ENCODE data around the gene OSTC. TPM values are rescaled to one million over a fixed set of nuclear protein-coding genes. Genes with fewer than 3 reads are reported as not detected.
A peak's percentile ranks its signal among the peaks of the same experiment; 100 is the strongest.

Gene OSTC
- total RNA-seq, 2 experiments from 2014 or later: 70.2 to 77.6 TPM

DNA sequence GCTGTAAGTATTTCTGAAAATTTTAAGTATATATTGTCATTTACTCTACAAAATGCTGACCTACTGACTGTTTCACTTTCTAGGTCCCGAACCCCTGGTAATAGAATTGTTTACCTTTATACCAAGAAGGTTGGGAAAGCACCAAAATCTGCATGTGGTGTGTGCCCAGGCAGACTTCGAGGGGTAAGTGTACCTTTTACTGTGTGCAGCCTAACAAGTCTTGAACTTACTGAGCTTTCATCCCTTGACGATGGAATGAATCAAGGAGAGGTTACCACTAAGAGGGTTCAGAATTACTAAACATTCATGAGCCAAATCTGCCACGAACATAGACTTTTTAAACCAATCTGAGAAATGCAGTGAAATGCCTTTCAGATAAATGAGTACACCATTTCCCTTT lies 28.4 kb upstream of the OSTC start:
- peak overlapping the region; percentile 97 for H3K4me3 Mint-ChIP-seq
- H3K36me3 Mint-ChIP-seq (ENCODE audit: low read depth): peaks cover 62% of the 10 kb centered on the region
- H3K27me3 Mint-ChIP-seq: no peaks in the 10 kb centered on the region
- H3K9me3 Mint-ChIP-seq: peaks cover 1% of the 10 kb centered on the region
- H3K27ac Mint-ChIP-seq: peak overlapping the region; percentile 4
- ChIA-PET CTCF (interaction anchor here (0.5 kb wide), 1 partner anchor 16 kb away, joined by 3 read pairs; no protein-coding TSS in a partner anchor), POLR2A (interaction anchor here (2.2 kb wide), 1 partner anchor 28 kb away, joined by 8 read pairs; the partner anchor contains the start of gene OSTC)
- DNase-seq: no peak
- peaks cover 60% of the 10 kb centered on the region for H3K4me1 Mint-ChIP-seq

DNA sequence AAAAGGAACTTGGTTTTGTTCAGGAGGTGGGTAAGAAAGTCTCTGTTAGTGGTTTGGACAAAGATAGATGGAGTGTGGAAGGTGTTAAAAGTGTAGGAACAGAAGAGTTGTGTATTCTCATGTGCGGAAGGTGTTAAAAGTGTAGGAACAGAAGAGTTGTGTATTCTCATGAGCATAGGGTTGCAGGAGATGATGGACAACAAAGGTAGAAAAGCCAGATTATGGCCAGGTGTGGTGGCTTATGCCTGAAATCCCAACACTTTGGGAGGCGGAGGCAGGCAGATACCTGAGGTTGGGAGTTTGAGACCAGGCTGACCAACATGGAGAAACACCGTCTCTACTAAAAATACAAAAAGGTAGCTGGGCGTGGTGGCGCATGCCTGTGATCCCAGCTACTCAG lies 27.6 kb upstream of the OSTC start:
- Mint-ChIP-seq H3K9me3 (no peaks in the 10 kb centered on the region), H3K27ac (no peak overlapping the region)
- CTCF ChIA-PET: interaction anchor here (0.6 to 1.6 kb wide), 2 partner anchors 13 to 45 kb away, joined by 3 to 8 read pairs; no protein-coding TSS in a partner anchor

DNA sequence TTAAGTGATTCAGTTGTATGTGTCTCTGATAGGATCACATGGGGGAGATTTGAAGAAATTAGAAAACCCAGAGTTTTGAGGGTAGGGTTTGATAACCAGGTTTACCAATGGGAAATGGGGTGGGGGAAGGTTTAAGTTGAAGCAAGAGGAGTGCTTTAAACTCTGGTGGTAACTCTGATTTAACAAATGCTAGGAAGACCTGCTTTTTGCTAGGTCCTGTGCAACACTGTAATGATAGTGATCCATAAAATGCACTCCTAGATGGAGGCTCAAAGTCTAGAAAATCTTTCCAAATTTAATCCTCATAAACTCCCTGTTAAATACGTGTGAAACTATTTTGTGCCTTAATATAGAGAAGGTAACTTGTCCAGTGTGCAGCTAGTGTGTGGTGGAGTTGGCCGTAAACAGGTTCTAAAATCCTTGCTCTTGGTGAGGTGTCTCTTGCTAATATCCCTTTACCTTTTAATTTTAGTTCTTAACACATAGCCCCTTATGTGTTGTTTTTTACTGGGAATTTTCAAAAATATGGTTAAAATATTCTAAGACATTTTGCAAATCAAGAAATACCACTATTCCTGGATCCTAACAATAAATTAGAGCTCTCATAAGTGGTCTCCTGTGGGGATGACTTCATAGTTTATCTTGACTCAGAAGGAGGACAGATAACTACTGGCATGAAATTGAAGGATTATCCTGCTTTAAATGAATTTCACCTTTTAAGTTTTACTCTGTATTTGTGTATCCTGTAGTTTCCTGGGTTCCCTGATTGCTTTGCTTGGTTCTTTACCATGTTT lies 25.9 kb upstream of the OSTC start:
- H3K27ac Mint-ChIP-seq: no peak overlapping the region
- no peaks in the 10 kb centered on the region for H3K9me3 Mint-ChIP-seq
- no peak for DNase-seq
- peaks cover 52% of the 10 kb centered on the region for H3K4me1 Mint-ChIP-seq
- ChIA-PET CTCF (interaction anchor here (0.6 to 1.6 kb wide), 2 partner anchors 11 to 1410 kb away, joined by 3 to 8 read pairs; no protein-coding TSS in a partner anchor), POLR2A (no interaction called here)
- H3K36me3 Mint-ChIP-seq (ENCODE audit: low read depth): peaks cover 63% of the 10 kb centered on the region
- H3K27me3 Mint-ChIP-seq: no peaks in the 10 kb centered on the region
- no peak overlapping the region for H3K4me3 Mint-ChIP-seq

More for the DNA sequence above, 27.6 kb upstream of the OSTC start:
- no peaks in the 10 kb centered on the region for H3K27me3 Mint-ChIP-seq
- POLR2A ChIA-PET: no interaction called here
- H3K4me3 Mint-ChIP-seq: peak overlapping the region; percentile 17
- H3K4me1 Mint-ChIP-seq: peaks cover 60% of the 10 kb centered on the region
- no peak for DNase-seq
- H3K36me3 Mint-ChIP-seq (ENCODE audit: low read depth): peaks cover 60% of the 10 kb centered on the region

DNA sequence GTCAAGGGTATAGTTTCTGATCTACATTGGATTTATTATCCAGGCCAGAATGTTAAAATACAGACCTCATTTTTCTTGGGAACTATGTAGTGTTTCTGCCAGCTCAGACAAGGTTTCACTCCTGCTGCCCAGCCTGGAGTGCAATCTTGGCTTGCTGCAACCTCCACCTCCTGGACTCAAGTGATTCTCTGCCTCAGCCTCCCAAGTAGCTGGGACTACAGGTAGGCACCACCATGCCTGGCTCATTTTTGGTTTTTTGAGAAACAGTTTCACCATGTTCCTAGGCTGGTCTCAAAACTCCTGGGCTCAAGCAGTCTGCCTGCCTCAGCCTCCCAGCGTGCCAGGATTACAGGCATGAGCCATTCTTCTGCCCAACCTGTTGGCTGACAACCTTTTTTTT lies 24.3 kb upstream of the OSTC start:
- DNase-seq: no peak
- no peak overlapping the region for H3K27ac Mint-ChIP-seq
- POLR2A ChIA-PET: interaction anchor here (0.6 kb wide), 1 partner anchor 590 kb away, joined by 7 read pairs; no protein-coding TSS in a partner anchor
- CTCF ChIA-PET: interaction anchor here (2.0 kb wide), 1 partner anchor 22 kb away, joined by 4 read pairs; no protein-coding TSS in a partner anchor
- no peak overlapping the region for H3K4me3 Mint-ChIP-seq
- no peaks in the 10 kb centered on the region for H3K27me3 Mint-ChIP-seq
- no peaks in the 10 kb centered on the region for H3K9me3 Mint-ChIP-seq
- H3K4me1 Mint-ChIP-seq: peaks cover 39% of the 10 kb centered on the region
- peaks cover 70% of the 10 kb centered on the region for H3K36me3 Mint-ChIP-seq (ENCODE audit: low read depth)

DNA sequence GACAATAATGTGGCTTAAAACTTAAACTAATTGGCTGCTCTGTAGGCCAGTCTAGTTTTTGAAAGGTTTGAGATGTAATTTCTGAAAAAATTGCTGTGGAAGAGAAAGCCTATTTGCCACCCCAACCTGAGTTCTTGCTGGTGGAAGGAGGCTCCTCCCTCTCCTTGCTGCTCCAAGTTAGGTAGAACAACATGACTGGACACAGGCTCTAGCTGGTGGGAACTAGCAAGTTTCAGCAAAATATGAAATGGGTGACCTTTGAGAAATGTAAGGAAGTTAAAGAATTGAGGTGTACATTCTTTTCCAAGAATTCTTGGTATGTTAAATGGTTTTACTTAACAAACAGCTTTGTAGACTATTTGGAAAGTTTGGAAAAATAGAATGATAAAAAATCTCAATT lies 22.0 kb upstream of the OSTC start:
- no peak for DNase-seq
- CTCF ChIA-PET: interaction anchor here (1.3 to 1.5 kb wide), 2 partner anchors 11 to 15 kb away, joined by 4 read pairs; no protein-coding TSS in a partner anchor
- no peak overlapping the region for H3K27ac Mint-ChIP-seq
- H3K9me3 Mint-ChIP-seq: no peaks in the 10 kb centered on the region
- POLR2A ChIA-PET: interaction anchor here (0.6 kb wide), 1 partner anchor 36 kb away, joined by 5 read pairs; no protein-coding TSS in a partner anchor
- H3K36me3 Mint-ChIP-seq (ENCODE audit: low read depth): peaks cover 68% of the 10 kb centered on the region
- H3K27me3 Mint-ChIP-seq: no peaks in the 10 kb centered on the region
- H3K4me1 Mint-ChIP-seq: peaks cover 23% of the 10 kb centered on the region
- H3K4me3 Mint-ChIP-seq: no peak overlapping the region

DNA sequence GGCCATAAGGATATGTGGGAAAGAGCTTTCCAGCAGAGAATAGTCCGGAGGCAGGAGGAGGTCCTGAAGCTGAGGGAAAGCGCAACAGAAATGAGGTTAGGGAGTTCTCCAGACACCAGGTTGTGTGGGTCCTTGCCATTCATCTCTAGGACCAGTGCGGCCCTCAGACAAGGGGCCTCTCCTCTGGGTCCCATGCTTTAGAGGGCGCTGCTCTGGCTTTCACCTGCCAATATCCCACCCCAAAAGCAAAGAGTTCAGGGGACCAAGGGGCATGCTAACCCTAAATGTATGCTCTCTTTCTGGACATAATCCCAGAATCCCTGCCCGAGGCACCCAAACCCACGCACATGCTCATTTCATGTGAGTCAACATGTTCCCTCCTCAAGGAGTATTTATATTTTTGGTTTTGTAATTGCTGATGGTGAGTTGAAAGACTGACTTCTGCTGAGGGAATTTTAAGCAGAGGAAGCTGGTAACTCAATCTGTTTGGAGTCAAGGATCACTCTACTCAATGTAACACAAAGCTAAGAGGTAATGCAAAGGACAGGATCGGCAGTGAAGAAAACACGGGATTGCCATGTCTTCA lies 15.2 kb upstream of the OSTC start:
- no peak for DNase-seq
- no peak overlapping the region for H3K27ac Mint-ChIP-seq
- POLR2A ChIA-PET: no interaction called here
- CTCF ChIA-PET: interaction anchor here (0.6 to 1.4 kb wide), 4 partner anchors 8 to 786 kb away, joined by 3 to 8 read pairs (median 4); no protein-coding TSS in a partner anchor
- H3K4me1 Mint-ChIP-seq: no peaks in the 10 kb centered on the region
- H3K9me3 Mint-ChIP-seq: no peaks in the 10 kb centered on the region
- H3K27me3 Mint-ChIP-seq: no peaks in the 10 kb centered on the region
- peaks cover 36% of the 10 kb centered on the region for H3K36me3 Mint-ChIP-seq (ENCODE audit: low read depth)
- H3K4me3 Mint-ChIP-seq: no peak overlapping the region

DNA sequence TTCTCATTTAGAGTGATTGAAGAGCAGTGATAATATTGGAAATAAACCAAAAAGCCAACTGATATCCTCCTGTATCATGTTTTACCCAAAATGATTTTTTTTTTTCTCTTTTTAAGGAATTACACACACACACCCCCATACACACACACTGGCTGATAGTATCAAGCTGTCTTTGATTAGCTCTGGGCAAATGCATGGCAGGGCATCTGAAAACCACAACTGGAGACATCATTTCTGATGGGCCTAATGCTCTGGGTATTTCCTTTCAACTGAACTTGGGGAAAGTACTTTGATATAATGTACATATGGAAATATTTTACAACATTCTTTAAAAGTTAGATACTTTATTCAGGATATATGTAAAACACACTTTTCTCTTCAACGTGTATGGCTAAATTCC lies 14.2 kb upstream of the OSTC start:
- H3K27me3 Mint-ChIP-seq: no peaks in the 10 kb centered on the region
- no peak for DNase-seq
- POLR2A ChIA-PET: no interaction called here
- CTCF ChIA-PET: interaction anchor here (0.6 to 1.4 kb wide), 2 partner anchors 13 to 1361 kb away, joined by 4 to 8 read pairs; no protein-coding TSS in a partner anchor
- no peaks in the 10 kb centered on the region for H3K4me1 Mint-ChIP-seq
- peaks cover 30% of the 10 kb centered on the region for H3K36me3 Mint-ChIP-seq (ENCODE audit: low read depth)
- H3K27ac Mint-ChIP-seq: no peak overlapping the region
- no peak overlapping the region for H3K4me3 Mint-ChIP-seq
- H3K9me3 Mint-ChIP-seq: no peaks in the 10 kb centered on the region

DNA sequence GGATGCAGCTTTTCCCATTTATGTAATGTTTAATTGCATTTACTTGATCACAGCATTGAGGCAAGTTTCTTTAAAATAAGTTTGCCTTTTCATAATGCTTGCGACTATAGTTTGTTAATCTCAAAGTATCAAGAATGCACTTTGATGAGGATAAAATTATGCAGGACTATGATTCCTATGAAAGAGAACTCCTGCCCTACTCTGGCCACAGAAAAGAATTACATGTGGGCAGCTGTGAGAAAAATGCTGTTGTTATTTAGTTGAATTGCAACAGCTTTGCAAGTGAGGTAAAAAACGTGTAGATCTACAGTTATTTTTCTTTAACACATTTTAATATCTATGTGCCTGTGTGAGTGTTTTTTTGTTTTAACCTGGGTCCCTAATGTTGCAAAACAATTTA lies 12.5 kb upstream of the OSTC start:
- CTCF ChIA-PET: no interaction called here

DNA sequence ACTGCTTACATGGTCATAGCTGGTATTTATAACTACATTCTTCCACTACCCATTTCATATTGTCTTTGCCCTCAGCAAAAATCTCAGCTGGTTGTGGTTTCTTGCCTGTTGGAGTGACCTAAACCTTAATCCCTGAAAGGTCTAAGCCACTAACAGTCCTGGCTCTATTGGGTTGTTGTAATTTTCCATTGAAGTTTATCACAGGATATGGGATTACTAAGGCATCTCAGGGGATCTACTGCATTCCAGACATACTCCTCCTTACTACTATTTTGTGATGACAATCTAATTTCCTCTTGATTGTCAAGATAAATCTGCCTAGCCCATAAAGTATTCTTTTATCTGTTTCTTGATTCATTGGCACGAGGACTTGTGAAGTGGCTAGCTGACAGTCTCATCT lies 6.2 kb upstream of the OSTC start:
- Mint-ChIP-seq H3K9me3 (no peaks in the 10 kb centered on the region), H3K4me1 (peaks cover 7% of the 10 kb centered on the region), H3K36me3 (ENCODE audit: low read depth) (peaks cover 4% of the 10 kb centered on the region), H3K27me3 (no peaks in the 10 kb centered on the region), H3K27ac (no peak overlapping the region), H3K4me3 (no peak overlapping the region)
- ChIA-PET POLR2A (no interaction called here), CTCF (interaction anchor here (1.4 to 1.7 kb wide), 2 partner anchors 9 to 16 kb away, joined by 4 read pairs; no protein-coding TSS in a partner anchor)
- DNase-seq: no peak

More for the DNA sequence above, 12.5 kb upstream of the OSTC start:
- Mint-ChIP-seq H3K4me1 (no peaks in the 10 kb centered on the region), H3K36me3 (ENCODE audit: low read depth) (peaks cover 21% of the 10 kb centered on the region), H3K27ac (no peak overlapping the region), H3K4me3 (no peak overlapping the region), H3K27me3 (no peaks in the 10 kb centered on the region), H3K9me3 (no peaks in the 10 kb centered on the region)
- POLR2A ChIA-PET: no interaction called here
- DNase-seq: no peak

DNA sequence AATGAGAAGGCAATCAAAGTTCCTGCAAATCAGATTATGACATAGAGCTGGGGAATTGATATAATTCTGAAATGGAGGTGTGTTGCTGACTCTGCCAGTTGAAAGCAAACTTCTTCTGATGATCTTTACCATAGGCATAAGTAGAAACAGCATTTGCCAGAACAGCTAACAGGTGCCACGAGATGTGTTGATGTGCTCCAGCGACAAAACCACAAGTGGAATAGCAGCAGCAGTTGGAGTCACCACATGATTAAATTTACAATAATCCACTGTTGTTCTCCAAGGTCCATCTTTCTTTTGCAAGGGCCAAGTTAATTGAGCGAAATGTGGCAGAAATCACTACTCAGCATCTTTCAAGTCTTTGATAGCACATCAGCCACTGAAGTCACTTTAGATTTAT lies 3.7 kb upstream of the OSTC start:
- Mint-ChIP-seq H3K9me3 (no peaks in the 10 kb centered on the region), H3K27me3 (no peaks in the 10 kb centered on the region), H3K4me1 (peaks cover 20% of the 10 kb centered on the region), H3K27ac (no peak overlapping the region), H3K36me3 (ENCODE audit: low read depth) (peaks cover 2% of the 10 kb centered on the region), H3K4me3 (no peak overlapping the region)
- no peak for DNase-seq
- POLR2A ChIA-PET: no interaction called here
- CTCF ChIA-PET: no interaction called here

DNA sequence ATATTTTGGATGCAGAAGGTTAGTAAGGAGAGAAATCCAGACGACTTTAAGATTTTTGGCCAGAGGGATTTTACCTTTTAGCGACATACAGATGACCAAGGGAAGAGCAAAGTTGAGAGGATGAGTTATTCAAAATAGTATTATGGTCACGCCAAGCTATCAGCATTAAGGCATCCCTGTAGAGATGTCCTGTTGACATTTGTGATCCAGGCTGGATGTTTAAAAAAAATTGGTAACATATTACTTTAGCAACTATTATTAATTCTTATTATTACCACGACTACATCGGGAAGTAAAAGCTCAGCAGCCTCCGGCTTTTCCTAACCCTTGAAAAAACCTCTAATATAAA lies 562 bp upstream of the OSTC start:
- Mint-ChIP-seq H3K4me1 (peaks cover 33% of the 10 kb centered on the region), H3K4me3 (peak overlapping the region; percentile 84), H3K9me3 (no peaks in the 10 kb centered on the region), H3K27me3 (no peaks in the 10 kb centered on the region), H3K36me3 (ENCODE audit: low read depth) (peaks cover 6% of the 10 kb centered on the region), H3K27ac (peak overlapping the region; percentile 88)
- ChIA-PET CTCF (interaction anchor here (1.0 to 2.8 kb wide), 3 partner anchors 13 to 633 kb away, joined by 3 to 11 read pairs (median 3); no protein-coding TSS in a partner anchor), POLR2A (interaction anchor here (1.3 kb wide), 1 partner anchor 29 kb away, joined by 8 read pairs; the partner anchor contains the start of gene RPL34)
- DNase-seq: no peak

DNA sequence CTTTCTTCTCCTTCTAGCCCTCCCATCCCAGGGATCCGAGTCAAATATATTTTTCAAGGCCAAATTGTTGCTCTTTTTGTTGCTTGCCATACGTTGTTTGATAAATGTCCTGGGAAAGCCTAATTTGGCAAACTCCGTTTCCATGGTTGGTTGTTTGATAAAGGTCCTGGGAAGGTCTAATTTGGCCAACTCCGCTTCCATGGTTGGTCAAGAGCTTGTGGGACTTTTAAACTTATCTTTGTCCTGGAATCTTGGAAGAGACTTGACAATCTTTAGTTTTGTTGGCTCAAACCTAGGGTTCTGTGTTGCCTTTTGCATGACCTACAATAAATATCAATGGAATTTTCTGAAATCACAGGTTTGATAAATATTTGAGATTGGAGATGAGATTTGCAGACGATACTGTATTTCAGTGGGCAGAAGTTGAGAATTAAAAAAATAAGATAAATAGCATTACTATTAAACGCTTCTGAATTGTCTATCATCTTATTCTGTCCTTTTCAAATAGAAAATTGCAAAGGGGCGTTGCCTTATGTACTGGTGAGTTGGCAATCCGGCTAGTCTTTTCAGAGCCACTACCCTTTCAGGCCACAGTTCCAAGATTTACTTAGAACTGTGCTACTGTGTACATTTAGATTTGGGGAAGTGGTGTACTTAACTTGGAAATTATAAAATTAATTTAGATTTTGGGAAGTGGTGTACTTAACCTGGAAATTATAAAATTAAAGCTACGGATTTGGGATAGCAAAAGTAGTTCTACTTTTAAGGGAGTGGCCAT lies 804 bp downstream of the OSTC start:
- no peak for DNase-seq
- Mint-ChIP-seq H3K27ac (peak overlapping the region; percentile 88), H3K9me3 (no peaks in the 10 kb centered on the region), H3K4me3 (peak overlapping the region; percentile 84), H3K27me3 (no peaks in the 10 kb centered on the region), H3K36me3 (ENCODE audit: low read depth) (peaks cover 13% of the 10 kb centered on the region), H3K4me1 (peaks cover 33% of the 10 kb centered on the region)
- ChIA-PET CTCF (interaction anchor here (1.1 to 2.8 kb wide), 3 partner anchors 12 to 632 kb away, joined by 3 to 11 read pairs (median 4); no protein-coding TSS in a partner anchor), POLR2A (interaction anchor here (1.3 kb wide), 1 partner anchor 30 kb away, joined by 8 read pairs; the partner anchor contains the start of gene RPL34)

All from activated CD4-positive, alpha-beta T cell treated with anti-CD3 and anti-CD28 coated beads, Interleukin-2, amount 10 ng/mL, durations not matched to agents 7 days and 5 days (primary cell).